Measurements from ENCODE around the gene PERM1. TPM values are rescaled to one million over a fixed set of nuclear protein-coding genes. Genes with fewer than 3 reads are reported as not detected.

PERM1 gene
- total RNA-seq, 8 experiments from 2014 or later = 0.05 to 1.7 (median 0.20) TPM; not detected in 1

Other genes starting within 250 kb of the PERM1 start
- gene SAMD11, start 58.2 kb downstream of the PERM1 start, total RNA-seq = 10 to 100 TPM in 3 of 8 experiments, 1 to 10 TPM in 4, under 1 TPM in 1; 0.29 to 30.4 (median 3.2) TPM
- 100 to 1,000 TPM in 2 of 8 experiments, 10 to 100 TPM in 6; 41.5 to 126 (median 85.5) TPM for gene NOC2L, start 22.8 kb downstream of the PERM1 start, total RNA-seq
- gene KLHL17, start 21.5 kb downstream of the PERM1 start, total RNA-seq = 10 to 100 TPM in 2 of 8 experiments, 1 to 10 TPM in 6; 4.1 to 24.6 (median 7.3) TPM
- under 1 TPM in 3 of 8 experiments, not detected in 5; 0.15 to 0.31 (median 0.24) TPM for gene PLEKHN1, start 15.6 kb downstream of the PERM1 start, total RNA-seq
- 100 to 1,000 TPM in 1 of 8 experiments, 10 to 100 TPM in 4, 1 to 10 TPM in 2, under 1 TPM in 1; 0.45 to 100 (median 43.1) TPM for gene HES4, start 18.0 kb upstream of the PERM1 start, total RNA-seq
- 100 to 1,000 TPM in 2 of 8 experiments, 10 to 100 TPM in 6; 18.6 to 398 (median 26.2) TPM for gene ISG15, start 31.4 kb upstream of the PERM1 start, total RNA-seq
- 100 to 1,000 TPM in 1 of 8 experiments, 10 to 100 TPM in 7; 27.0 to 120 (median 64.2) TPM for gene AGRN, start 38.0 kb upstream of the PERM1 start, total RNA-seq
- under 1 TPM in 4 of 8 experiments, not detected in 4; 0.05 to 0.95 (median 0.13) TPM for gene RNF223, start 92.2 kb upstream of the PERM1 start, total RNA-seq
- gene C1orf159, start 134.0 kb upstream of the PERM1 start, total RNA-seq = 10 to 100 TPM in 3 of 8 experiments, 1 to 10 TPM in 5; 5.8 to 17.9 (median 9.7) TPM
- gene TTLL10, start 191.8 kb upstream of the PERM1 start, total RNA-seq = under 1 TPM in 2 of 8 experiments, not detected in 6; 0.43 to 0.59 TPM
- gene TNFRSF18, start 224.5 kb upstream of the PERM1 start, total RNA-seq = under 1 TPM in 2 of 8 experiments, not detected in 6; 0.24 to 0.49 TPM
- under 1 TPM in 6 of 8 experiments, not detected in 2; 0.18 to 1.00 (median 0.25) TPM for gene TNFRSF4, start 232.1 kb upstream of the PERM1 start, total RNA-seq
- 100 to 1,000 TPM in 3 of 8 experiments, 10 to 100 TPM in 5; 53.9 to 202 (median 76.8) TPM for gene SDF4, start 249.9 kb upstream of the PERM1 start, total RNA-seq